ENCODE measurements around the gene WAPL. TPM values are rescaled to one million over a fixed set of nuclear protein-coding genes. Genes with fewer than 3 reads are reported as not detected.

Gene WAPL
- total RNA-seq, 2 experiments from 2014 or later: 51.1 to 75.7 TPM

- H3K9me2 ChIP-seq (ENCODE audit: insufficient read depth, low read length): no peaks in the 10 kb centered on the region
- peak; percentile 65 for DNase-seq (ENCODE audit: low spot score)
- H2AFZ ChIP-seq (ENCODE audit: low read length): peak overlapping the region; percentile 71; the same call in 1 of the 2 replicates
- H3K4me3 ChIP-seq (ENCODE audit: low read depth, low read length, poor library complexity, severe bottlenecking): peak overlapping the region; percentile 76
- H3K4me1 ChIP-seq (ENCODE audit: insufficient read depth, low read length, poor library complexity, severe bottlenecking): peaks cover 84% of the 10 kb centered on the region
- intact Hi-C loops (cut with micrococcal nuclease; ENCODE audit: unreplicated experiment): loop anchor here (2.0 to 10.0 kb wide), 3 partner anchors 27 to 701 kb away; partner anchors contain the start of genes GLUD1, GRID1 and SHLD2
- H3K79me2 ChIP-seq (ENCODE audit: insufficient read depth, low read depth, low read length): peaks cover 22% of the 10 kb centered on the region; the same call in 1 of the 2 replicates
- H3K36me3 ChIP-seq (ENCODE audit: insufficient read depth, low read length): no peaks in the 10 kb centered on the region
- POLR2A ChIA-PET: interaction anchor here (0.6 to 9.1 kb wide), 16 partner anchors 8 to 439 kb away, joined by 3 to 111 read pairs (median 4); no protein-coding TSS in a partner anchor
- no peaks in the 10 kb centered on the region for H4K20me1 ChIP-seq (ENCODE audit: insufficient read depth, low read length)
- H3K27ac ChIP-seq (ENCODE audit: low read depth, low read length, poor library complexity, severe bottlenecking): peak overlapping the region; percentile 95
- BruUV-seq (replicated peaks): no TSS peak
- peak overlapping the region; percentile 93 for H3K4me2 ChIP-seq (ENCODE audit: low read length)
- H3K9me3 ChIP-seq (ENCODE audit: low read length): no peaks in the 10 kb centered on the region
- TF ChIP-seq, protein P1, sequence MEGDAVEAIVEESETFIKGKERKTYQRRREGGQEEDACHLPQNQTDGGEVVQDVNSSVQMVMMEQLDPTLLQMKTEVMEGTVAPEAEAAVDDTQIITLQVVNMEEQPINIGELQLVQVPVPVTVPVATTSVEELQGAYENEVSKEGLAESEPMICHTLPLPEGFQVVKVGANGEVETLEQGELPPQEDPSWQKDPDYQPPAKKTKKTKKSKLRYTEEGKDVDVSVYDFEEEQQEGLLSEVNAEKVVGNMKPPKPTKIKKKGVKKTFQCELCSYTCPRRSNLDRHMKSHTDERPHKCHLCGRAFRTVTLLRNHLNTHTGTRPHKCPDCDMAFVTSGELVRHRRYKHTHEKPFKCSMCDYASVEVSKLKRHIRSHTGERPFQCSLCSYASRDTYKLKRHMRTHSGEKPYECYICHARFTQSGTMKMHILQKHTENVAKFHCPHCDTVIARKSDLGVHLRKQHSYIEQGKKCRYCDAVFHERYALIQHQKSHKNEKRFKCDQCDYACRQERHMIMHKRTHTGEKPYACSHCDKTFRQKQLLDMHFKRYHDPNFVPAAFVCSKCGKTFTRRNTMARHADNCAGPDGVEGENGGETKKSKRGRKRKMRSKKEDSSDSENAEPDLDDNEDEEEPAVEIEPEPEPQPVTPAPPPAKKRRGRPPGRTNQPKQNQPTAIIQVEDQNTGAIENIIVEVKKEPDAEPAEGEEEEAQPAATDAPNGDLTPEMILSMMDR (conservative IDR thresholded peaks at IDR 0.05; ENCODE audit: low read length): no peak
- no peak for TF ChIP-seq EZH2phosphoT487 (IDR thresholded peaks at IDR 0.05; ENCODE audit: borderline replicate concordance, low read depth, low read length)
- CTCF ChIA-PET (ENCODE audit: unreplicated experiment): interaction anchor here (0.7 to 2.3 kb wide), 5 partner anchors 17 to 196 kb away, joined by 3 to 8 read pairs (median 4); no protein-coding TSS in a partner anchor
These were observed 128.2 kb downstream of the WAPL start for GRCh38 chr10:86393362-86393761.

- no peak for TF ChIP-seq EZH2phosphoT487 (IDR thresholded peaks at IDR 0.05; ENCODE audit: borderline replicate concordance, low read depth, low read length)
- TF ChIP-seq, protein P1 (conservative IDR thresholded peaks at IDR 0.05; ENCODE audit: low read length): no peak
These were observed 128.9 kb downstream of the WAPL start for GRCh38 chr10:86392723-86393094.

More at GRCh38 chr10:86392723-86393094, 128.9 kb downstream of the WAPL start:
- POLR2A ChIA-PET: interaction anchor here (0.6 to 9.1 kb wide), 19 partner anchors 9 to 277 kb away, joined by 3 to 111 read pairs (median 4); partner anchors contain the start of gene WAPL
- CTCF ChIA-PET (ENCODE audit: unreplicated experiment): interaction anchor here (0.7 to 2.3 kb wide), 2 partner anchors 16 to 18 kb away, joined by 3 to 8 read pairs; no protein-coding TSS in a partner anchor
- H3K36me3 ChIP-seq (ENCODE audit: insufficient read depth, low read length): no peaks in the 10 kb centered on the region
- peak overlapping the region; percentile 95 for H3K27ac ChIP-seq (ENCODE audit: low read depth, low read length, poor library complexity, severe bottlenecking)
- BruUV-seq (replicated peaks): no TSS peak
- peak overlapping the region; percentile 76 for H3K4me3 ChIP-seq (ENCODE audit: low read depth, low read length, poor library complexity, severe bottlenecking)
- H3K9me2 ChIP-seq (ENCODE audit: insufficient read depth, low read length): no peaks in the 10 kb centered on the region
- peak overlapping the region; percentile 93 for H3K4me2 ChIP-seq (ENCODE audit: low read length)
- peaks cover 81% of the 10 kb centered on the region for H3K4me1 ChIP-seq (ENCODE audit: insufficient read depth, low read length, poor library complexity, severe bottlenecking)
- peak; percentile 87 for DNase-seq (ENCODE audit: low spot score)
- peak overlapping the region; percentile 71; the same call in 1 of the 2 replicates for H2AFZ ChIP-seq (ENCODE audit: low read length)
- intact Hi-C loops (cut with micrococcal nuclease; ENCODE audit: unreplicated experiment): loop anchor here (1.0 to 10.0 kb wide), 5 partner anchors 8 to 702 kb away; partner anchors contain the start of genes GLUD1, GRID1 and SHLD2
- H4K20me1 ChIP-seq (ENCODE audit: insufficient read depth, low read length): no peaks in the 10 kb centered on the region
- no peaks in the 10 kb centered on the region for H3K9me3 ChIP-seq (ENCODE audit: low read length)
- peaks cover 22% of the 10 kb centered on the region; the same call in 1 of the 2 replicates for H3K79me2 ChIP-seq (ENCODE audit: insufficient read depth, low read depth, low read length)
